ENCODE data around the gene NEDD1. TPM values are rescaled to one million over a fixed set of nuclear protein-coding genes. Genes with fewer than 3 reads are reported as not detected.
A peak's percentile ranks its signal among the peaks of the same experiment; 100 is the strongest.

Gene NEDD1
- total and polyA plus RNA-seq, 10 of the 15 experiments (the other 5 are each of a cell fraction or from before 2014, with no cell fraction given) = 15.9 to 52.6 (median 28.7) TPM

DNA sequence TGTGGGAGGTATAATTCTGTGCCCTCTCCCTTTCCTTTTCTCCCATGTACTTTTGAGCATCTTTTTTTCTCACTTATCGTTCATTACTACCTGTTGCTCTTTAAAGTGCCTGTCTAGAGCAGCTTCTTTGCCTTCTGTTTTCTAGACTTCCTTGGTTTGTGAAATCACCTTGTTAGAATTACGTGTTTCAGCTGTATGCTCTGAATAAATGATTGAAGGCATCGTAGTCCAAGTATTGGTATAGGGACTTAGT, 1.3 kb downstream of the NEDD1 start (continued):
- TF ChIP-seq, protein P1, sequence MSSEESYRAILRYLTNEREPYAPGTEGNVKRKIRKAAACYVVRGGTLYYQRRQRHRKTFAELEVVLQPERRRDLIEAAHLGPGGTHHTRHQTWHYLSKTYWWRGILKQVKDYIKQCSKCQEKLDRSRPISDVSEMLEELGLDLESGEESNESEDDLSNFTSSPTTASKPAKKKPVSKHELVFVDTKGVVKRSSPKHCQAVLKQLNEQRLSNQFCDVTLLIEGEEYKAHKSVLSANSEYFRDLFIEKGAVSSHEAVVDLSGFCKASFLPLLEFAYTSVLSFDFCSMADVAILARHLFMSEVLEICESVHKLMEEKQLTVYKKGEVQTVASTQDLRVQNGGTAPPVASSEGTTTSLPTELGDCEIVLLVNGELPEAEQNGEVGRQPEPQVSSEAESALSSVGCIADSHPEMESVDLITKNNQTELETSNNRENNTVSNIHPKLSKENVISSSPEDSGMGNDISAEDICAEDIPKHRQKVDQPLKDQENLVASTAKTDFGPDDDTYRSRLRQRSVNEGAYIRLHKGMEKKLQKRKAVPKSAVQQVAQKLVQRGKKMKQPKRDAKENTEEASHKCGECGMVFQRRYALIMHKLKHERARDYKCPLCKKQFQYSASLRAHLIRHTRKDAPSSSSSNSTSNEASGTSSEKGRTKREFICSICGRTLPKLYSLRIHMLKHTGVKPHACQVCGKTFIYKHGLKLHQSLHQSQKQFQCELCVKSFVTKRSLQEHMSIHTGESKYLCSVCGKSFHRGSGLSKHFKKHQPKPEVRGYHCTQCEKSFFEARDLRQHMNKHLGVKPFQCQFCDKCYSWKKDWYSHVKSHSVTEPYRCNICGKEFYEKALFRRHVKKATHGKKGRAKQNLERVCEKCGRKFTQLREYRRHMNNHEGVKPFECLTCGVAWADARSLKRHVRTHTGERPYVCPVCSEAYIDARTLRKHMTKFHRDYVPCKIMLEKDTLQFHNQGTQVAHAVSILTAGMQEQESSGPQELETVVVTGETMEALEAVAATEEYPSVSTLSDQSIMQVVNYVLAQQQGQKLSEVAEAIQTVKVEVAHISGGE (CRISPR knock-in tag; IDR thresholded peaks at IDR 0.05) = no peak
- TF ChIP-seq ATF7 (IDR thresholded peaks at IDR 0.05; ENCODE audit: low read depth) = 0 out of 2 replicates have a peak, but pooled peaks have one; percentile 7

DNA sequence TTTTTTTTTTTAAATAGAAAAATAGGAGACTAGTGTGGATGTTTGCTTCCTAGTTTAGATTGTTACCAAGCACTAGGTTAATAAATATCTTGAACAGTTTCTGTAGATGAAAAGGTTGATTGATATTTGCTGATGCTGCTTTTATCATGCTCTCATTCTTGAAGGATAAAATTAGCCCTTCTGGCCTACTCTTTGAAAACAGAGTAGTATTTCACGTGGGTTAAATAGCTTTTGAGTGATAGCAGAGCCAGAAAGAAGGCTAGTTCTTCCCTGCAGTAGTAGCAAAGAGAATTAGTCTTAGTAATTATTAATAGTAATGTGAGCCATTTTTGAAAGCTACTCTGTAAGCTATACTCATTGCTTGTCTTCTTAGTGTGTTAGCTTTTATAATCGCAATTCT, 5.2 kb downstream of the NEDD1 start:
- ATAC-seq (no peak), DNase-seq (ENCODE audit: low read depth, low spot score) (no peak), FAIRE-seq (no peak)
- Histone ChIP-seq H3K9me3 (replicated peaks; ENCODE audit: control insufficient read depth, insufficient read depth, low read length) (no peaks in the 10 kb centered on the region; the same call in 2 of the 3 replicates), H3K27me3 (replicated peaks in 1 of 2; ENCODE audit: control insufficient read depth in 2 of 2, insufficient read depth in 2 of 2, low read length in 1 of 2) (no peaks in the 10 kb centered on the region), H3K79me2 (ENCODE audit: control insufficient read depth, insufficient read depth, low read length) (peaks cover 50% of the 10 kb centered on the region), H3K36me3 (ENCODE audit: control insufficient read depth in 2 of 2, insufficient read depth in 2 of 2, low read length in 1 of 2) (no peaks in the 10 kb centered on the region; a peak in 2 of 4 replicates), H4K20me1 (ENCODE audit: control insufficient read depth, insufficient read depth) (no peaks in the 10 kb centered on the region), H2AFZ (ENCODE audit: control insufficient read depth, low read depth, low read length) (no peak overlapping the region), H3K27ac (ENCODE audit: control insufficient read depth, insufficient read depth) (no peak overlapping the region), H3K4me2 (ENCODE audit: control insufficient read depth, insufficient read depth) (no peak overlapping the region), H3K4me1 (ENCODE audit: control insufficient read depth, insufficient read depth, low read length) (peaks cover 10% of the 10 kb centered on the region), H3K9ac (ENCODE audit: control insufficient read depth, insufficient read depth, low read length) (no peak overlapping the region), H3K4me3 (no peak overlapping the region; the same call in 1 of the 2 replicates)
- ChIA-PET SMC1A (ENCODE audit: uncharacterized antibody, unreplicated experiment) (interaction anchor here (0.6 to 2.1 kb wide), 5 partner anchors 11 to 1246 kb away, joined by 3 to 8 read pairs (median 3); no protein-coding TSS in a partner anchor), CTCF (interaction anchor here (0.5 to 1.5 kb wide), 5 partner anchors 9 to 1723 kb away, joined by 3 to 5 read pairs (median 3); no protein-coding TSS in a partner anchor), RAD21 (ENCODE audit: unreplicated experiment) (no interaction called here), POLR2A (no interaction called here)
- in situ Hi-C loops (cut with MboI) = no loop called here
- intact Hi-C loops (cut with micrococcal nuclease; ENCODE audit: unreplicated experiment) = no loop called here
- WGBS (ENCODE audit: insufficient coverage, insufficient replicate concordance, low lambda C conversion rate, missing lambda C conversion rate) = 98% methylated on average over 2 of the region's 2 CpGs
- TF ChIP-seq SMC3 (IDR thresholded peaks at IDR 0.05; ENCODE audit: borderline replicate concordance, low read length) = no peak
- no peak for TF ChIP-seq POLR2AphosphoS2 (IDR thresholded peaks at IDR 0.05; ENCODE audit: low read depth, low read length)
- TF ChIP-seq BCL11A (IDR thresholded peaks at IDR 0.05; ENCODE audit: low read depth, low read length) = no peak
- no peak for TF ChIP-seq KLF5 (IDR thresholded peaks at IDR 0.05; ENCODE audit: partially characterized antibody)
- BruUV-seq (replicated peaks) = no TSS peak
